ENCODE results near the gene ZNF224. TPM values are rescaled to one million over a fixed set of nuclear protein-coding genes. Genes with fewer than 3 reads are reported as not detected.

ZNF224 gene
- polyA plus RNA-seq (ENCODE audit: insufficient read length in 3 of 3), result 10 to 100 TPM; 24.9 to 26.2 (median 25.9) TPM

- peak; percentile 84 to 95 (median 85) for DNase-seq (ENCODE audit: low read depth in 3 of 3, low spot score in 2 of 3)
Measured at GRCh38 chr19:44093931-44094765, at the start of gene ZNF224. Gene ZNF224, plus strand, starts transcription at chr19:44094361. Its CDS starts 3,513 bp downstream, at chr19:44097874.

- no peak for DNase-seq (ENCODE audit: low read depth in 3 of 3, low spot score in 2 of 3)
Measured at GRCh38 chr19:44050740-44051649, 43.2 kb upstream of the ZNF224 start.

DNA sequence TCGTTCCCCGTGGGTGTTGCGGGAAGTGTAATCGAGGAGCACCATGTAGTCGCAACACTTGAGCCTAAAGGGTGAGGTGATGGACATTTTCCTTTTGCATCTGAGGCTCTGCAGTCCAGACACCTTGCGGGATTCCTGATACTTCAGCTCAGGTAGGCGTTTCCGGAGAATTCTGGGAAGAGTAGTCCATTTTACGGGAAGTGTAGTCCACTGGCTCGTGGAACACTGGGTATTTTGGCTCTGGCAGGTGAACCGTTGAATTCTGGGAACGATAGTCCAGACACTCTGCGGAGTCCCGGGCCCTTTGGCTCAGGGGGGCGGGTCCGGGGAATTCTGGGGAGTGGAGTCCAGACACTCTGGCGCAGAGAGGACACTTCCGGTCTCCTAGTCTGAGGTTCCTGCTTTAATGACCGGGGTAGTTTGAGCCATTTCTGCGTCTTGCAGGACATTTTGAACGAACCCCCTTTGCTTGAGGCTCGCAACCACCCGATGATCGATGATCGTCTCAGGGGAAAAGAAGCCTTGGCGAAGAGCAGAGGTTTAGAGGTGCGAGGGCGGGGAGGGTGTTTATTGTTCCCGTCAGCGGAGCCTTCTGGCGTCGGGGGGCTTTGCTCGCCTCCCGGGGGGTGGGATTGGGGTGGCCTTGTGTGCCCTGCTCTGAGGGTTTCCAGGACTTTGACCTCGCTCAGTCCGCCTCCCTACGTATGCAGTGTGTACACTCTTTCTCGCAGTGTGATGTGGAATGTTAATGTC, 42.3 kb upstream of the ZNF224 start, which contains the start of gene ZNF223:
Gene ZNF223, plus strand, starts transcription at position 387 of the 753 bp plus-strand sequence. CDS start 3,141 bp downstream, outside the sequence.
- DNase-seq (ENCODE audit: low read depth in 3 of 3, low spot score in 2 of 3), result peak; percentile 81 to 92 (median 89)

DNA sequence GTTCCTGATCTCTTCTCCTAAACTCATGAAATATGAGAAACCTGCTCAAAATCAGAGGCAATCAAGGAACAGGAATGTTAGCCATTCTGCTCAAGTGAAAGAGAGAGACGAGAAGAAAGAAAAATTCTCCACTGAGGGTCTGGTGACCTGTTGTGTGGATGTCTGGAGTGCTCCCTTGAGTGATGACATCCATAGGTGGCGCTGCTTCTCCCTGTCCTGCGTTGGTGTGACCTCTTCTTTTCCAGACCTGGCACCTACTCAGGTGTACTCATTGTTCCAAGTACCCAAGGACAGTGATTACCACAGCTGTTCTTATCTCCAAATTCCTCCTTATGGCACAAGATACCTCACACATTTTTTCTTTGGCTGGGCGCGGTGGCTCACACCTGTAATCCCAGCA, 38.3 kb upstream of the ZNF224 start:
- no peak for DNase-seq (ENCODE audit: low read depth in 3 of 3, low spot score in 2 of 3)

- DNase-seq (ENCODE audit: low read depth in 3 of 3, low spot score in 2 of 3), result no peak
Measured at GRCh38 chr19:44059229-44059628, 34.9 kb upstream of the ZNF224 start.

- no peak for DNase-seq (ENCODE audit: low read depth in 3 of 3, low spot score in 2 of 3)
Measured at GRCh38 chr19:44061038-44061437, 33.1 kb upstream of the ZNF224 start.

GRCh38 chr19:44066305-44066704, 27.9 kb upstream of the ZNF224 start:
- DNase-seq (ENCODE audit: low read depth in 3 of 3, low spot score in 2 of 3), result no peak

DNA sequence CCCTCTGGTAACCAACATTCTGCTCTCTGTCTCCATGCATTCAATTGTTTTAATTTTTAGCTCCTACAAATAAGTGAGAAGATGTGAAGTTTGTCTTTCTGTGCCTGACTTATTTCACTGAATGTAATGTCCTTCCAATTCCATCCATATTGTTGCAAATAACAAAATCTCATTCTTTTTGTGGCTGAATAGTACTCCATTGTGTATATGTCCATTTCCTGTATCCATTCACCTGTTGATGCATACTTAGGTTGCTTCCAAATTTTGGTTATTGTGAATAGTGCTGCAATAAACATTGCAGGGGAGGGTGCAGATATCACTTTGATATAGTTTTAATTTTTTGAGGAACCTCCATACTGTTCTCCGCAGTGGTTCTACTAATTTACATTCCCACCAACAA, 24.7 kb upstream of the ZNF224 start:
- no peak for DNase-seq (ENCODE audit: low read depth in 3 of 3, low spot score in 2 of 3)

GRCh38 chr19:44071824-44072542, 22.2 kb upstream of the ZNF224 start, which contains the start of gene ZNF284:
Gene ZNF284, plus strand, starts transcription at chr19:44072159. Its CDS starts 4,231 bp downstream, at chr19:44076390.
- peak; percentile 85 to 91 (median 87) for DNase-seq (ENCODE audit: low read depth in 3 of 3, low spot score in 2 of 3)

DNA sequence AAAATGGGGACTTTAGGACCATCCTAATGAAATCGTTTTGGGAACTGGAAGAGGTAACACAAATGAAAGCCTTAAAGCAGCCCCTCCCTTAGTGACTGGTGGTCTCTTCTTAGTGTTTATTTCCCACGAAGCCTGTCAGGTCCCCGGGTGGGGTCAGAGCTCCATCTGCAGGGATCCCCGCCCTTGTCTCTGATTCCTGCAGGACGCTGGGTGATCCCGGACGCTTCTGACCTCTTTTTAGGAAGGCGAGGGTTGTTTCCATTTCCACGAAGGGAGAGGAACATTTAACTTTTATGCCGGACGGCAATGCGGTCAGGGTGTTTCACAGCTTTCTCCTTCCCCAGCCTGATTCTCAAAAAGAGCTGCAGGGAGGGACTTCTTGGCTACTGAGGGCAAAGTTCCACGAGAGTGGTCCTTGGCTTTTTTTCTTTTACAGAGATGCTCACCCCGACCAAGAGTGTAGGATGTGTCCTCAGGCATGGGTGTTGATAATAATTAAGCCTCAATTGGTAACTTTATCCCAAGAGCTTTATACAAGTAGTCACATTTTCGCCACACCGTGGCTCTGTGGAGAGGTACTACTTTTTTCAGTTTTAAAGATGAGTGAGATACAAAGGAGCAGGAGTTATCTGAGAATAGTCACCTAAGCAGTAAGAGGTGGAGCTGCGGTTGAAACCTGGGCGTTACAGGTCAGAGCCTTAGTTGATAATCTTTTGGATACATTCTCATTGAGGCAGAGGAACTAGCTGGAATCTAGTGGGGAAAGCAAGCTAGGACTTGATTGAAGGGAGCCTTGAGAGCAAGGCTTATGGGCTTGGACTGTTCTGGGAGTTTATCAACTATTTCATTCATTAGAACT, 21.4 kb upstream of the ZNF224 start:
- no peak for DNase-seq (ENCODE audit: low read depth in 3 of 3, low spot score in 2 of 3)

GRCh38 chr19:44076325-44076724, 17.8 kb upstream of the ZNF224 start:
- DNase-seq (ENCODE audit: low read depth in 3 of 3, low spot score in 2 of 3), result no peak

DNA sequence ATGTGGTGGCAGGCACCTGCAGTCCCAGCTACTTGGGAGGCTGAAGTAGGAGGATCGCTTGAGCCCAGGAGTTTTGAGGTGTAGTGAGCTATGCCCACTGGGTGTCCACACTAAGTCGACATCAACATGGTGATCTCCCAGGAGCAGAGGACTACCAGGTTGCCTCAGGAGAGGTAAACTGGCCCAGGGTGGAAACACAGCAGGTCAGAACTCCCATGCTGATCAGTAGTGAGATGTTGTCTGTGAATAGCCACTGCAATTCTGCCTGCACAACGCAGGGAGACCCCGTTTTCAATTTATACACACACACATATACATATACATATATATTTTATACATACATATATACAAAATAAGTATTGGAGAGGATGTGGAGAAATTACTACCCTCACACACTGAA, 2.1 kb upstream of the ZNF224 start:
- DNase-seq (ENCODE audit: low read depth in 3 of 3, low spot score in 2 of 3), result no peak

- no peak for DNase-seq (ENCODE audit: low read depth in 3 of 3, low spot score in 2 of 3)
Measured at GRCh38 chr19:44107751-44108150, 13.6 kb downstream of the ZNF224 start.

GRCh38 chr19:44109458-44109857, 15.3 kb downstream of the ZNF224 start:
- DNase-seq (ENCODE audit: low read depth in 3 of 3, low spot score in 2 of 3), result no peak

GRCh38 chr19:44111910-44112463, 17.8 kb downstream of the ZNF224 start:
- peak in 2 of 3 donors; percentile 7 to 16 for DNase-seq (ENCODE audit: low read depth in 3 of 3, low spot score in 2 of 3)

DNA sequence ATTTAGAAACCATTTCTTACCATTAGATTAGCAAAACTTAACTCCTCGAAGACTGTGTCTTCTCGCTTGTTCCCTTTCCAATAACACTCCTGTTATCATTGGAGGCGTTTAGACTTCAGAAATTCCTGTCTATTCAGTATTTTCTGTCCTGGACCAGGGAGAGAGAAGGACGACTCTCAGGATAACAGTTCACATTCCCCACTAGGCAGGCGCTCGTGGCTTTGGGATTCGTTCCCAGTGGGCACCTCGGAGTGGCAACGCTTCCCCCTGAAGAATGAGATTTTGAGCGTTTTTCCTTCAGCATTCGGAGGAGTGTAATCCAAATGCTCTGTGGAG, 18.6 kb downstream of the ZNF224 start:
- DNase-seq (ENCODE audit: low read depth in 3 of 3, low spot score in 2 of 3), result no peak

- DNase-seq (ENCODE audit: low read depth in 3 of 3, low spot score in 2 of 3), result peak; percentile 98 to 99 (median 98)
Measured at GRCh38 chr19:44113138-44113783, 19.1 kb downstream of the ZNF224 start, which contains the start of gene ZNF225. Gene ZNF225, plus strand, starts transcription at chr19:44113399. Its CDS starts 2,429 bp downstream, at chr19:44115828.

GRCh38 chr19:44113784-44114390, 19.7 kb downstream of the ZNF224 start:
- no peak for DNase-seq (ENCODE audit: low read depth in 3 of 3, low spot score in 2 of 3)

Data from right renal cortex interstitium (tissue), 3 donors.